ENCODE measurements around the gene KATNAL1.
"Not testable (repeated sequence)": the region's sequence is repeated elsewhere in the genome, so short reads cannot be mapped to it uniquely, and the experiment has no call there.

The KATNAL1 gene

GRCh38 chr13:30211745-30212144, 95.6 kb downstream of the KATNAL1 start:
- no peak for DNase-seq (ENCODE audit: low read depth)

- DNase-seq (ENCODE audit: low read depth), result no peak
Measured at GRCh38 chr13:30204564-30204963, 102.8 kb downstream of the KATNAL1 start.

DNA sequence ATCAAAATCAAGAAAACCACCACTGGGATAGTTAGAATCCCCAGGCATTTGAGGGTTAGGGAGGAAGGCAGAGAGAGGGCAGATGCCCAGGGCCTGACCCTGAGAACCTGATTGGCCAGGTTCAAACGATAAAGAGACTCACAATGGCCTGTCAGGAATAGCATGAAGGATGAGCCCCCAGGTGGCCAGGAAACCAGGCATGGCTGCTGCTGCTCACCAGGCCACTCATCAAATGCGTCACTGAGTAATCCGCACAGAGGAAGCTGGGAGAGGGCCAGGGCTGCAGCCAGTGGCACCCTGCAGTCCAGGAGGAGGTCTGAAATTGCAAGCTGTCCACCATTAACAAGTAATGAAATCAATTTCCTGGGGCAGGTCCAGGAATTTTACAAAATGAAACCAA, 111.3 kb downstream of the KATNAL1 start:
- no peak for DNase-seq (ENCODE audit: low read depth)

GRCh38 chr13:30194906-30195305, 112.4 kb downstream of the KATNAL1 start:
- DNase-seq (ENCODE audit: low read depth), result no peak

DNA sequence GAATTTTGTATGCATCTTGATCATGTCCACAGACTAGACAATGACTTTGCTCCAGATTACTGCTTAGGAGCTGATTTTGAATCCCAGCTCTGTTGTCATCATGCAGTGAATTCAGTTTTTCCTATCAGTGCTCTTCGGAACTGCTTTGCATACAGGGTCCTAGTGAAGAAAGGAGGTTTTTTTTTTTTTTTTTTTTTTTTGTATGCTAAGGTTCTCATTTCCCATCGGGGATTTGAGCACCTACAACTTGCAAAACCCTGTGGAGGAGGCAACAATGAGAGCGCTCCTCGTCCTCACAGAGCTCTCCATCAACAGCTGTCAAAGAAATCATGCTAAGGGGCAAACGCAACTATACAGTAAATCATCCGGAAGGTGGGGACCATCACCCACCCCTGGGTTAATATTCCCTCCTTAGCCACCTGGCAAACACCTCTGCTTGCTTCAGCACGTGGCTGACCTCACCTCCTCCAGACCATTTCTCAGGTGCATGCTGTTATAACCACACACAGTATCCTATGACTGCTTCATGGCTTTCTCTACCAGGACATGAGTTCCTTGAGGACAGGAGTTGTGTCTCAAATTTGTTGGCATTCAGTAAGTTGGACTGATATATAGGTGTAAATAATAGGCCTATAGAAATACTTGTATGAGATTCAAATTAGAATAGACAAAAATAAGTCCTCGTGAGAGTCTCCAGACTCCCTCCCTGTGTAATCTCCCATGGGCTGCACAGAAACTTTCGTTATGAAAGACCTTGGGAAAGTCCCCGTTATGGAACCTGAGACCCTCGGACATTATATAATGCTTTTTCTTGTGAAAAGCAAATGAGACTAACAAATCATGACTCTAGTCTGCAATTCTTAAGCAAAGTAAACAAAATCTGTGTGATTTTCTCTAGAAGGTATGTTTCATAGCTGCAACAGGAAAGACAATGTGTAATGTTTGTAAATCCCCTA, 113.8 kb downstream of the KATNAL1 start:
- DNase-seq (ENCODE audit: low read depth), result no peak

DNA sequence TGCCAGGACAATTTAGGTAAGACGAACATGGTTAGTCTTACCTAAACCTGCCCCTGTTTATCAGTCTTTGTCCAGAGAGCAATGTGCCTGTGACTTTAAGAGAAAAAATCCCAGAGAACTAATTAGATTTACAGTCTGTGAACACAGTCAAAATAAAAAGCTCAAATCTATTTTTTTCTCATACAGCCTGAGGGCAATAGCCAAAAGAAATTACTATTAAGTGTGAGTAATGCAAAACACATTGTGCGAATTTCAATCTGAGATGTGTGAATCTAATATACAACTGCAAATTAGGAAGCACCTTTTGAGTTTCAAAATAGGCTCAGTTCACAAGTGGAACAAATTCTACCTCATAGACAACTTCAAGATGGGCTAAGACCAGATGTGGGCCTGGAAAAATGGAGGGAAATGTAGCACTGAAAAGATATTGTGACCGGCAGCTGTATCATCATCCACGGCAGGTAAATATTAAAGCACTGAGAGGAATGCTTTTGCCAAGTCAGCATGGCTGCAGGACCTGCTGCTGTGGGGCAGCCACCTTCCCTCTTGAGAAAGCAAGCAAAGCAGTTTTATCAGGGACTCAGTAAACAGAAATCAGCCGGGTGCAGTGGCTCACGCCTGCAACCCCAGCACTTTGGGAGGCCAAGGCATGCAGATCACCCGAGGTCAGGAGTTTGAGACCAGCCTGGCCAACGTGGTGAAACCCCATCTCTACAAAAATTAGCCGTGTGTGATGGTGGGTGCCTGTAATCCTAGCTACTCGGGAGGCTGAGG, 114.8 kb downstream of the KATNAL1 start:
- no peak for DNase-seq (ENCODE audit: low read depth)

DNA sequence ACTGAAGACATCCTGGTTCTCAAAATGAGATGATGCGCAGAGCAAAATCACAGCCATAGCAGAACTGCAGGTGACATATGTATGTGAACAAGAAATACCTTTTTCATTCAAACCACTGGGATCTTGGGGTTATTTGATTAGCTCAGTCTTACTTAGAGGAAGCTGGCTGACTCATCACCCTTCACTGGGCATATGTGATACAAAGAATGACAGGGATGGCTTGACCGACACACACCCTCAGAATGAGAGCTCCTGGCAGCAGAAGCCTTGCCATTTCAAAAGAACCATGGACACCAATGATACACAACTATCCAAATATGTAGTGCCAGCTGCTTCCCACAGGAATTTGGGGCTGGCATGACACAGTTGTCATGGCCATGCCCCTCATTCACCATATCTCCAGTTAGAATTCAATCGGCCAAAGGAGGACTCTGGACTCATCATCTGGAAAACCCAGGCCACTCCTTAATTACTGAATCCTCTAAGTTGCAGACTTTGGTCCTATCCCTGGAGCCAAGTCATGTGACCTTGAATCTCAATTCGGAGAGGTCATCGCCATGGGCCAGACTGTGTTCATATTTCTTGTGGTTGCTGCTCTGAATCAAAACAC, 115.8 kb downstream of the KATNAL1 start:
- no peak for DNase-seq (ENCODE audit: low read depth)

DNA sequence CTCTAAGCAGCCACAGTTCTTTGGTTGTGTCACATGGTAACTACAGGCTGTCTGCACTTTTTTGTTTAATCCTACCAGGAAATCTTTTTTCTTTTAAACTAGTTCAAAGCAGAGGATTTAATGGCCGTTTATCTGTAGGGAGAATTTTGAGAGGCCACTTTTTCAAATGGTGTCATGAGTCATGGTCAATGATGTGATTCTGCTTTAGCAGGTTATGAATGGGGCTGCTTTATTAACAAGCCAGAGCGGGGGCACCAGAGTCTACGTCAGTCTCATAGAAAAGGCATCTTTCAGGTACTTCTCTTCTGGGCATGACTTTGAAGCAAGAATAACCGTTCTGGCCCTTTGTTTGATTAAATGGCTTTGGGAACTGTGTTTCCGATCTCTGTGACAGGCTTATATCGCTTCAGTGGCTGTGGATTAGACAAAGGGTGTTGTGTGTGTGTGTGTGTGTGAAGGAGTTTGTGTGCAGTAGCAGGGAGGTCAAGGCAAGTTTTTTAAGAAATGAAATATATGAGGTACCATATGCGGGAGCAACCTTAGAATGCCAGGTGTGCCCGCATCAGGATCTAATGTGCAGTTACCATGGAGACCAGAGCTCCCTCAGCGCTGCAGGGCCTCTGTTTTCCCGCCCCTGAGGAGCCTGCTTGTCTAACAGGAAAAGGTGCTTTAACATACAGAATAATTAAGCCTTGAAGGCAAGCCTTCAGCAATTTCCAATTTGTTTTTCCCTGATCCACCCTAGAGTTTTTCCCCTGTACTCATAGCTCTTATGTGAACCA, 120.5 kb downstream of the KATNAL1 start:
- DNase-seq (ENCODE audit: low read depth), result no peak

GRCh38 chr13:30181888-30182651, 125.3 kb downstream of the KATNAL1 start:
- no peak for DNase-seq (ENCODE audit: low read depth)

DNA sequence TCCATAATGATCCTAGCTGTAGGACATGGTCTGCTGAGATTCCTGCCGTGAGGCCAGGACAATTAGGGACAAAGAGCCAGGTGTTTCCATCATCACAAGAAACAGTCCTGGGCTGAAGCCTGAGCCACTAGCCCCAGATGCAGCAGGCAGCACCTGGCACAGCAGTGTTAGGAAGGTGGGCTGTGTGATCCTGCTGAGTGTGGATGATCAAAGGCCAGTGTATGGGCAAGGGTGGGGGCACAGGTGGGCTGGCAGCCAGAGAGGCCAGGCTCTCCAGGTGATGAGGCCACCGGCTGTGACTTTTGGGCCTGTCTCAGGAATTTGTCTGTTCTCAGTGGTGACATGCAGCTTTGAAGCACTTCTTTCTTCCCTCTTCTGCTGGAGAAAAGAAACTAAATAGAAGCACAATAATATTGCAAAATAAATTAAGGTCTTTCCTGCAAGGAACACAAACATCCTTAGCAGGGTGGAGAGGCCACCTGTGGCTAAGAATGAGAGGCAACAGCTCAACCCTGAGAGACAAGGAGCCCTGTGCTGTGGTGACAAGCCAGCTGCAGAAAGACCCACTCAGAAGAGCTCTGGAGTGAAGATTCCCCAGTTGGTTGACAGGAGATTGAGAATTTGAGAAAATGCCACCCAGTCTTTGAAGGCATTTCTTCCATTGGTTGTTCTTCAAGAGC, 127.6 kb downstream of the KATNAL1 start:
- DNase-seq (ENCODE audit: low read depth), result no peak

DNA sequence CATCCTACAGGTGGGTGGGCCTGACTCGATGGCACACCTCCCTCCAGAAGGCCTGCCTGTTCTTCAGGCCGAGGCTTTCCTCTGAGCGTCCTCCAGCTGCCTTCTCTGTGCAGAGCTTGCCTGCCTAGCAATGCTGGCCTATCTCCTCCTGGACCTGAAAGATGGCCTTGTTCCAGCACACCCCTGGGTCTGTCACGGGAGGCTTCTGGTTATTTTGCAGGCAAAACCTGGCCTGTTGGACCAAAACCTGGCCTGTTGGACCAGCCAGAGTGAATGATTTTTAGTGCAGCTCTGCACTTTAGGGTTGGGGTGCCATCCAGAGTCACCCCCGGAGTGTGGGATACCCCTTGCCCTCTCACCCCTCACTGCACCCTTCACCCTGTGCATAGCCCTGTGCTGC, 128.4 kb downstream of the KATNAL1 start:
- DNase-seq (ENCODE audit: low read depth), result no peak

GRCh38 chr13:30175166-30175565, 132.2 kb downstream of the KATNAL1 start:
- no peak for DNase-seq (ENCODE audit: low read depth)

DNA sequence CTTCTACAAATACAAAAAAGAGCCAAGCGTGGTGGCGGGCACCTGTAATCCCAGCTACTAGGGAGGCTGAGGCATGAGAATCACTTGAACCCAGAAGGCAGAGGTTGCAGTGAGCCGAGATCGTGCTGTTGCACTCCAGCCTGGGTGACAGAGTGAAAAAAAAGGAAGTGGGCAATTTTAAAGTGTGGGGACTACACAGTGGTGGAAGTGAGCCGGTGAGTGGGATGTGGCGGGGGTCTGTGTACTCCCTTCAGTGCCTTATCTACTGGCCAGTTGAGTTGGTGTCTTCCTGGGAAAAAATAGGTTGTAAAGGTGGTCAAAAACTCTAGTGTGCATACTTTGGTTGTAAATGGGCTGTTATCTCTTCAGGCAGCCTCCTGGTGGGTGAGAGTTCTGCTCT, 133.1 kb downstream of the KATNAL1 start:
- DNase-seq (ENCODE audit: low read depth), result not testable (repeated sequence)

GRCh38 chr13:30173303-30173610, 134.1 kb downstream of the KATNAL1 start:
- DNase-seq (ENCODE audit: low read depth), result no peak

DNA sequence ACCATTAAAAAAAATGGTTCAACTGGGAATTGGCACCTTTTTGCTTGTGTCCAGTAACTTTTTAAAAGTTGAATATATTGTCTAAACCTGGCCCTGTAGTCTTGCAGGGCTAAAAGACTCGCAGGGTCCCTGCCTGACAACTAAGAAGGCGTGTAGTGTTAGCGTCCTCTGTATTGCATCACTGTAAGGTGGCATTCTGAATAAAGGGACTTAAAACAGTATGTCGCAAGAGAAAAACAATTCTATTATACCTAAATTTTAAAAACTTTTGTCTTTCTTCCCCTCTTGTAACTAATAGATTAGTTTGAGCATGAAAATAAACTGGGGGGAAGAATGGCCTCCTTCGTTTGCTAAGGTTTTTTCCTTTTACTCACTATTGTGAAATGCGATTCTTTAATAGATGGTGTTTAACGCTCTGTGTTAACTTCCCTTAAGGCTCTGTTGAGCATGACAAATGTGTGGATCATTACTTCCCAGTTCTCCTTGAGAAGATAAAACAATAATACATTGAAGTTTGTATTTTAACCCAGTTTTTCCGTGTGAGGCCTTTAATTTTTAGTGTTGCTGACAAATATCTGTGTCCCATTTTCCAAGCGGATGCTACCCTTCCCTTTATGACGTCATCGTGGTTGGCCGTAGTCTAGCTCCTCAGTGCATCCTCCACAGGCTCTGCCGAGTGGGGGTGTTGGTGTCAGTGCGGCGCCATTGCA, 134.6 kb downstream of the KATNAL1 start:
- no peak for DNase-seq (ENCODE audit: low read depth)

DNA sequence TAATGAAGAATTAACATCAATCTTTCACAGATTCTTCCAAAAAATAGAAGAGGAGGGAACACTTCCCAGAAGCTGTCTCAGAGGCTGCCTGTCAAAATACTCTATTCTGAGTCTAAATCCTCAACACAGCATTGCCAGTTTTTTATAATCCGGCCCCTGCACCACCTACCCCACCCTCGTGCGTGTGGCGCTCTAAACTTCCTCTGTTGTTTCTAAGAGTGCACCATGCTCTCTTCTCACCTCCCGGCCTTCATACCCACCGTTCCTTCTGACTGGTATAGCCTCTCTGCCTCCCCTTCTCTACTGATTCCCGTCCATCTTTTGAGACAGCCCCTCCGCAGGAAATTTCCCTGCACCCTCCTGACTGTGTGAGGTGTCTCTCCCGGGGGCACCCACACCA, 136.8 kb downstream of the KATNAL1 start:
- no peak for DNase-seq (ENCODE audit: low read depth)

DNA sequence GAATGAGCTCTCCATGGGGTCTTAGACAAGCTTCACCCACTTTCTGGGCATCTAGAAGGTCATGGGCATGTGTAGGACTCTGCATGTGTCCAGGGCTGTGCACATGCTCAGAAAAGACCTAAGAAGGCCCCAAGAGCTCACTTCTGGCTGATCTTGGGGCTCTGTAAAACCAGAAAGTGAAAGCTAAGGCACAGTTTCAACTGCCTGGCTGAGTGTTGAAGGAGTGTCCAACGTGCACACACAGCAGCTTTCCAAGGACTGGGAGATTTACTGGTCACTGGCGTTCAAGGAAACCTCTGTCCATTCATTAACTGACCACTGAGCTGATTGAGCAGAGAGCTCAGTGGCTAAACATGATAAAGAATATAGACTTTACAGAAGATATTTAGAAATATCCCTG, 137.9 kb downstream of the KATNAL1 start:
- no peak for DNase-seq (ENCODE audit: low read depth)

GRCh38 chr13:30165796-30166195, 141.6 kb downstream of the KATNAL1 start:
- no peak for DNase-seq (ENCODE audit: low read depth)

DNA sequence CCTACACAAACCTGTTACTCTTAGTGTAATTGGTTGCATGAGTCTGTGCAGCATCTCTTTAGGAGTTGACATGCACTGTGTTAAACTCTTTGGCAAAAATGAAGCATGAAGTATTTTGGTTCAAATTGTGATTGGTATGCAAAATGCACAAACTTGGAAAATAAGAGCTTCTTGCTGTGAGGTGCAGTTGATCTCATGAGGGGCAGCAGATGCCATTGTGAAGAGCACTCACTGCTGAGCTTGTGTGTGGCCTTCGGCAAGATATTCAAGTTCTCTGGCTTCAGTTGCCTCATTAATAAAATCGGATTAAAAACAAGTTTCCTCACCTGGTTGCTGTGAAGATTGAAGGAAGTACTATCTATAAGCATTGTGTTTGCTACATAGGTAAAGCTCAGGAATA, 142.3 kb downstream of the KATNAL1 start:
- no peak for DNase-seq (ENCODE audit: low read depth)

DNA sequence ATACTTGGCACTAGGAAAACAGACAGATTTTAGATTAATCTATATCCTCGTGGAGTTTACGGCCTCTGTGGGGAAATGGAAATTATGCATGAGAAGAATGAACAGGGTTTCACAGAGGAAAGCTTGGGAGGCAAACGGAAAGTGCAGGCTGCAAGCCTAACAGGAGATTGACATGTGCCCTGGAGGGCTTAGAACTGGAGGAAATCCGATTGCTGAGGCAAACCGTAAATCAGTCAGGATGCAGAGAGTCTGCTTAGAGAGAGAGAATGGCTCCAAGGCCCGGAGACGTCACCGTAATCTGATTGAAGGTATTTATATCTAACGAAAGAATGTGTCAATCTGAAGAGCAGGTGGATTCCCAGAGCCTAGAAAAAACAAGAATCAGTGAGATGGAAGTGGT, 143.2 kb downstream of the KATNAL1 start:
- no peak for DNase-seq (ENCODE audit: low read depth)

All from stimulated activated CD8-positive, alpha-beta memory T cell treated with anti-CD3 and anti-CD28 coated beads, Interleukin-15, amount 100 ng/mL, for 24 hours (primary cell).